ENCODE results near the gene B3GNT9. TPM values are rescaled to one million over a fixed set of nuclear protein-coding genes. Genes with fewer than 3 reads are reported as not detected.

The B3GNT9 gene
- total and polyA plus RNA-seq, 2 of the 8 experiments (the other 6 are each of a cell fraction or from before 2014, with no cell fraction given) = 3.5 to 9.0 TPM

GRCh38 chr16:67184995-67185650 lies 34.3 kb upstream of the B3GNT9 start (continued):
- TF ChIP-seq, protein P1, sequence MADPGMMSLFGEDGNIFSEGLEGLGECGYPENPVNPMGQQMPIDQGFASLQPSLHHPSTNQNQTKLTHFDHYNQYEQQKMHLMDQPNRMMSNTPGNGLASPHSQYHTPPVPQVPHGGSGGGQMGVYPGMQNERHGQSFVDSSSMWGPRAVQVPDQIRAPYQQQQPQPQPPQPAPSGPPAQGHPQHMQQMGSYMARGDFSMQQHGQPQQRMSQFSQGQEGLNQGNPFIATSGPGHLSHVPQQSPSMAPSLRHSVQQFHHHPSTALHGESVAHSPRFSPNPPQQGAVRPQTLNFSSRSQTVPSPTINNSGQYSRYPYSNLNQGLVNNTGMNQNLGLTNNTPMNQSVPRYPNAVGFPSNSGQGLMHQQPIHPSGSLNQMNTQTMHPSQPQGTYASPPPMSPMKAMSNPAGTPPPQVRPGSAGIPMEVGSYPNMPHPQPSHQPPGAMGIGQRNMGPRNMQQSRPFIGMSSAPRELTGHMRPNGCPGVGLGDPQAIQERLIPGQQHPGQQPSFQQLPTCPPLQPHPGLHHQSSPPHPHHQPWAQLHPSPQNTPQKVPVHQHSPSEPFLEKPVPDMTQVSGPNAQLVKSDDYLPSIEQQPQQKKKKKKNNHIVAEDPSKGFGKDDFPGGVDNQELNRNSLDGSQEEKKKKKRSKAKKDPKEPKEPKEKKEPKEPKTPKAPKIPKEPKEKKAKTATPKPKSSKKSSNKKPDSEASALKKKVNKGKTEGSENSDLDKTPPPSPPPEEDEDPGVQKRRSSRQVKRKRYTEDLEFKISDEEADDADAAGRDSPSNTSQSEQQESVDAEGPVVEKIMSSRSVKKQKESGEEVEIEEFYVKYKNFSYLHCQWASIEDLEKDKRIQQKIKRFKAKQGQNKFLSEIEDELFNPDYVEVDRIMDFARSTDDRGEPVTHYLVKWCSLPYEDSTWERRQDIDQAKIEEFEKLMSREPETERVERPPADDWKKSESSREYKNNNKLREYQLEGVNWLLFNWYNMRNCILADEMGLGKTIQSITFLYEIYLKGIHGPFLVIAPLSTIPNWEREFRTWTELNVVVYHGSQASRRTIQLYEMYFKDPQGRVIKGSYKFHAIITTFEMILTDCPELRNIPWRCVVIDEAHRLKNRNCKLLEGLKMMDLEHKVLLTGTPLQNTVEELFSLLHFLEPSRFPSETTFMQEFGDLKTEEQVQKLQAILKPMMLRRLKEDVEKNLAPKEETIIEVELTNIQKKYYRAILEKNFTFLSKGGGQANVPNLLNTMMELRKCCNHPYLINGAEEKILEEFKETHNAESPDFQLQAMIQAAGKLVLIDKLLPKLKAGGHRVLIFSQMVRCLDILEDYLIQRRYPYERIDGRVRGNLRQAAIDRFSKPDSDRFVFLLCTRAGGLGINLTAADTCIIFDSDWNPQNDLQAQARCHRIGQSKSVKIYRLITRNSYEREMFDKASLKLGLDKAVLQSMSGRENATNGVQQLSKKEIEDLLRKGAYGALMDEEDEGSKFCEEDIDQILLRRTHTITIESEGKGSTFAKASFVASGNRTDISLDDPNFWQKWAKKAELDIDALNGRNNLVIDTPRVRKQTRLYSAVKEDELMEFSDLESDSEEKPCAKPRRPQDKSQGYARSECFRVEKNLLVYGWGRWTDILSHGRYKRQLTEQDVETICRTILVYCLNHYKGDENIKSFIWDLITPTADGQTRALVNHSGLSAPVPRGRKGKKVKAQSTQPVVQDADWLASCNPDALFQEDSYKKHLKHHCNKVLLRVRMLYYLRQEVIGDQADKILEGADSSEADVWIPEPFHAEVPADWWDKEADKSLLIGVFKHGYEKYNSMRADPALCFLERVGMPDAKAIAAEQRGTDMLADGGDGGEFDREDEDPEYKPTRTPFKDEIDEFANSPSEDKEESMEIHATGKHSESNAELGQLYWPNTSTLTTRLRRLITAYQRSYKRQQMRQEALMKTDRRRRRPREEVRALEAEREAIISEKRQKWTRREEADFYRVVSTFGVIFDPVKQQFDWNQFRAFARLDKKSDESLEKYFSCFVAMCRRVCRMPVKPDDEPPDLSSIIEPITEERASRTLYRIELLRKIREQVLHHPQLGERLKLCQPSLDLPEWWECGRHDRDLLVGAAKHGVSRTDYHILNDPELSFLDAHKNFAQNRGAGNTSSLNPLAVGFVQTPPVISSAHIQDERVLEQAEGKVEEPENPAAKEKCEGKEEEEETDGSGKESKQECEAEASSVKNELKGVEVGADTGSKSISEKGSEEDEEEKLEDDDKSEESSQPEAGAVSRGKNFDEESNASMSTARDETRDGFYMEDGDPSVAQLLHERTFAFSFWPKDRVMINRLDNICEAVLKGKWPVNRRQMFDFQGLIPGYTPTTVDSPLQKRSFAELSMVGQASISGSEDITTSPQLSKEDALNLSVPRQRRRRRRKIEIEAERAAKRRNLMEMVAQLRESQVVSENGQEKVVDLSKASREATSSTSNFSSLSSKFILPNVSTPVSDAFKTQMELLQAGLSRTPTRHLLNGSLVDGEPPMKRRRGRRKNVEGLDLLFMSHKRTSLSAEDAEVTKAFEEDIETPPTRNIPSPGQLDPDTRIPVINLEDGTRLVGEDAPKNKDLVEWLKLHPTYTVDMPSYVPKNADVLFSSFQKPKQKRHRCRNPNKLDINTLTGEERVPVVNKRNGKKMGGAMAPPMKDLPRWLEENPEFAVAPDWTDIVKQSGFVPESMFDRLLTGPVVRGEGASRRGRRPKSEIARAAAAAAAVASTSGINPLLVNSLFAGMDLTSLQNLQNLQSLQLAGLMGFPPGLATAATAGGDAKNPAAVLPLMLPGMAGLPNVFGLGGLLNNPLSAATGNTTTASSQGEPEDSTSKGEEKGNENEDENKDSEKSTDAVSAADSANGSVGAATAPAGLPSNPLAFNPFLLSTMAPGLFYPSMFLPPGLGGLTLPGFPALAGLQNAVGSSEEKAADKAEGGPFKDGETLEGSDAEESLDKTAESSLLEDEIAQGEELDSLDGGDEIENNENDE (IDR thresholded peaks at IDR 0.05; ENCODE audit: insufficient replicate concordance, low read length) = no peak
- TF ChIP-seq CREB1 (IDR thresholded peaks at IDR 0.05) (peak; percentile 60; the same call in 1 of the 2 replicates), TAF1 (IDR thresholded peaks at IDR 0.05; ENCODE audit: low read depth, low read length) (no peak), RNF2 (IDR thresholded peaks at IDR 0.05; ENCODE audit: borderline replicate concordance, low read depth, low read length, missing control alignments, poor library complexity, severe bottlenecking) (peak; percentile 42), NANOG (IDR thresholded peaks at IDR 0.05; ENCODE audit: insufficient read depth, low read depth, low read length, poor library complexity, severe bottlenecking) (peak; percentile 27), SP1 (IDR thresholded peaks at IDR 0.05; ENCODE audit: low read depth, low read length) (0 out of 2 replicates have a peak, but pooled peaks have one; percentile 48), GABPA (IDR thresholded peaks at IDR 0.05; ENCODE audit: borderline replicate concordance, insufficient read depth, low read length) (peak; percentile 77; the same call in 1 of the 2 replicates), TCF12 (IDR thresholded peaks at IDR 0.05; ENCODE audit: low read depth, low read length) (peak; percentile 47; the same call in 1 of the 2 replicates), TBP (IDR thresholded peaks at IDR 0.05; ENCODE audit: low read depth, low read length) (peak; percentile 61; the same call in 1 of the 2 replicates), TAF7 (optimal IDR thresholded peaks at IDR 0.05; ENCODE audit: borderline replicate concordance, low read depth, low read length) (peak; percentile 47)
